ENCODE measurements around the gene PCCB.
"Not testable (repeated sequence)": the region's sequence is repeated elsewhere in the genome, so short reads cannot be mapped to it uniquely, and the experiment has no call there.

PCCB gene

GRCh38 chr3:136305879-136306278, 55.7 kb downstream of the PCCB start:
- FAIRE-seq (peak; percentile 66), DNase-seq (ENCODE audit: extremely low spot score, insufficient read length, low read depth) (no peak)

- FAIRE-seq = no peak
- no peak for DNase-seq (ENCODE audit: extremely low spot score, insufficient read length, low read depth)
Observed at GRCh38 chr3:136311261-136311660, 61.1 kb downstream of the PCCB start.

DNA sequence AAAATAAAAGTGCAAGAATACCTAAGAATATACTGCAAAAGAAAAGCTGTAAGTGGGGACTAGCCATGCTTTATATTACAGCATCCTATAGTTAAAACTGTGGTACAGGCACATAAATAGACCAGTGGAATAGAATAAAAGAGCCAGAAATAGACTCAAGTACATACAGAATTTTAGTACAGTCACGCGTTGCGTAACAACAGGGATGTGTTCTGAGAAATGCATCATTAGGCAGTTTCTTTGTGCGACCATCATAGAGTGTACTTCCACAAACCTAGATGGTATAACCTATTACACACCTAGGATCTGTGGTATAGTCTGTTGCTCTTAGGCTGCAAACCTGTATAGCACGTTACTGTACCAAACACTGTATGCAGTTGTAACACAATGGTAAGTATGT, 61.8 kb downstream of the PCCB start:
- DNase-seq (ENCODE audit: extremely low spot score, insufficient read length, low read depth) (no peak), FAIRE-seq (no peak)

- FAIRE-seq = no peak
- no peak for DNase-seq (ENCODE audit: extremely low spot score, insufficient read length, low read depth)
Observed at GRCh38 chr3:136326316-136326715, 76.2 kb downstream of the PCCB start.

- no peak for DNase-seq (ENCODE audit: extremely low spot score, insufficient read length, low read depth)
- no peak for FAIRE-seq
Observed at GRCh38 chr3:136327671-136328070, 77.5 kb downstream of the PCCB start.

- no peak for FAIRE-seq
- DNase-seq (ENCODE audit: extremely low spot score, insufficient read length, low read depth) = no peak
Observed at GRCh38 chr3:136329593-136329992, 79.5 kb downstream of the PCCB start.

DNA sequence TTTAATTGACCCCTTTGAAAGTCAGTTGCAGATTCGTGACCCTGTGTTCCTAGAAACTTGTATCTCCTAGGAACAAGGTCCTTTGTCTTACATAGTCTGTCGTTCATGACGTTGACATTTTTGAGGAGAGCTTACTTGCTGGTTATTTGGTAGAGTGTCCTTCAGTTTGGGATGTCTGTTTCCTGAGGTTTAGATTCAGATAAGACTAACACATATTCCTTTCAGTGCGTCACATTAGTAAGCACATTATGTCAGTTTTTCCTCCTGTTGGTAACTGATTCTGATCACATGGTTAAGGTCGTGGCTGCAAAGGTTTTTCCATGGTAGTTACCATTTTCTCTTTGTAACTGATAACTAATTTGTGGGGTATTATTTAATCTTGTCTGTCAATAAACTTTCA, 80.8 kb downstream of the PCCB start:
- FAIRE-seq (no peak), DNase-seq (ENCODE audit: extremely low spot score, insufficient read length, low read depth) (no peak)

- DNase-seq (ENCODE audit: extremely low spot score, insufficient read length, low read depth) = no peak
- no peak for FAIRE-seq
Observed at GRCh38 chr3:136332302-136332701, 82.2 kb downstream of the PCCB start.

- DNase-seq (ENCODE audit: extremely low spot score, insufficient read length, low read depth) (no peak), FAIRE-seq (no peak)
Observed at GRCh38 chr3:136332776-136333175, 82.6 kb downstream of the PCCB start.

DNA sequence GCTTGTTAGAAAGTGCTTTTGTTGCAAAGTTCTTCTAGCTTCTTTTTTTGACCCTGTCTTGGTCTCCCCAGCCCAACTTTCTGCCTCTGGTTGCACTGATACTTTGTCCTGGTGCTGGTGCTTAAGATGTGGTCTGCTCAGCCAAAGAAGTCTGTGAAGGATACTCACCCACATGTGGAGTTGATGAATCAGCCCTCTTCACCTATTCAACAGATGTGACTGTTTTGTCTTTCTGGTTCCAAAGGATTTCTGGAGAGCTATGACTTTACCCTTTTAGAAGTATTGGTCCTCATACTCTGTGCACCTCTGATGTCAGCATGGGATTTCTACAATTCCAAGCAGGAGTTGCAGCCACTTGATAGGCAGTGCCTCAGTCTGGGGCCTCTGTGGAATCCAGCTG, 84.1 kb downstream of the PCCB start:
- no peak for DNase-seq (ENCODE audit: extremely low spot score, insufficient read length, low read depth)
- no peak for FAIRE-seq

DNA sequence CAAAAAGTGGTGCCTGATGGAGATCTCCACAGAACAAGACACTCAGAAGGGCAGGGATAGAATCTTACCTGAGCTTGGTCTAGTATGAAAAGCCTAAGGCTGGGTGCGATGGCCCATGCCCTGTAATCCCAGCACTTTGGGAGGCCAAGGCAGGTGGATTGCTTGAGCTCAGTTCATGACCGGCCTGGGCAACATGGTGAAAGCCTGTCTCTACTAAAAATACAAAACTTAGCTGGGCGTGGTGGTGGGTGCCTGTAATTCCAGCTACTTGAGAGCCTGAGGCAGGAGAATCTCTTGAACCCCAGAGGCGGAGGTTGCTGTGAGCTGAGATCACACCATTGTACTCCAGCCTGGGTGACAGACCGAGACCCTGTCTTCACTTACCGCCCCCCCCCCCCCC, 84.6 kb downstream of the PCCB start:
- not testable (repeated sequence) for FAIRE-seq; DNase-seq (ENCODE audit: extremely low spot score, insufficient read length, low read depth)

- FAIRE-seq = no peak
- DNase-seq (ENCODE audit: extremely low spot score, insufficient read length, low read depth) = no peak
Observed at GRCh38 chr3:136336329-136337100, 86.4 kb downstream of the PCCB start.

DNA sequence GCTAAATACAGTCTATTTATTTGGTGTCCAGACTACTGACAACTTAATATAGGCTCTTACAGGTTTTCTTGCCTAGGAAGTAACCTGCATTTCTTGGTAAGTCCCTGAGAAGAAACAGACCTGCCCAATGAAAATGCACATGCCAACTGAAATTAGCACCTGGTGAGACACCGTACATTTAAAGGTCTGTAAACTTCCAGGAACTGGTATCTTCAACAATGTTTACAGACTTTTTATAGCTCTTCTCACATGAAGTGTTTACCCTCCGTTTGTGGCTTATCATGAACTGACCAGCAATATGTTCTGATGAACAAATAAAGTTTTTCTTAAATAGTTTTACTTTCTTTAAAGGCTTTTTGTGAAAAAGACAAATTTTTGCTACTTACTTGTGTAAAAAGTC, 93.3 kb downstream of the PCCB start:
- FAIRE-seq = no peak
- DNase-seq (ENCODE audit: extremely low spot score, insufficient read length, low read depth) = no peak

GRCh38 chr3:136343873-136344555, 93.9 kb downstream of the PCCB start:
- no peak for FAIRE-seq
- no peak for DNase-seq (ENCODE audit: extremely low spot score, insufficient read length, low read depth)

DNA sequence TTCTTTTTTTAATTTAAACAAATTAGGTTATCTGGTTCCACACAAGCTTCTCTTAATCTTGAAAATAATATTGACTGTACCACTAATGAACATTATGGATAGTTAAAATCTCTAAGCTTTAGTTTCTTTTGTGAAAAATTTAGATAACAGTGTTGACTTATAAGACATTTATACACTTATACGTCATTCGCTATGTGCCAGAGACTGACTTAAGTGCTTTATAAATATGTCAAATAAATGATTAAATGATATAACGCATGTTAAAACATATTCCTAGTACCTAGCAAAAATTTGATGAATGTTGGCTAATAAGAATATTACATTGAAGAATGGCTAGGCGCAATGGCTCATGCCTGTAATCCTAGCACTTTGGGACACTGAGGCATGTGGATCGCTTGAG, 96.3 kb downstream of the PCCB start:
- FAIRE-seq (no peak), DNase-seq (ENCODE audit: extremely low spot score, insufficient read length, low read depth) (no peak)

- DNase-seq (ENCODE audit: extremely low spot score, insufficient read length, low read depth) = no peak
- FAIRE-seq = no peak
Observed at GRCh38 chr3:136350132-136350531, 100.0 kb downstream of the PCCB start.

DNA sequence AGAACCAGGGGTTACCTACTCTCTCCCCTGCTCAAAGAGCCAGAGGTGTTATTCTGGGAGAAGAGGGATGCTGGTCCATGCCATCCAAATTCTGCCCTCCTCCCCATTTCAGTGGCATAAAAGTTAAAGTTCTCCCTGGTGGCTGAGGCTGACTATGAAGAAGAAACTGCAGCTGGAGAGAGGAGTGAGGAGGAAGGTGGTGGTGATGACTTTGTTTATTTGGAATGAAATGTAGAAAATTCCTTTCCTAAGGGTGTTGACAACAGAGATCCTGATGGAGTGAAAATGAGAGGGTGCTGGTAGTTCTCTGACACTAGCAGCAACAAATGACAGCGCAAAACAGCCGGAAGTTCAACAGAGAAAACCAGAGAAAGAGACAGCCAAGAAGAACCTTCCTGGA, 100.4 kb downstream of the PCCB start:
- DNase-seq (ENCODE audit: extremely low spot score, insufficient read length, low read depth) (no peak), FAIRE-seq (no peak)

- FAIRE-seq = no peak
Observed at GRCh38 chr3:136351351-136351750, 101.2 kb downstream of the PCCB start.

DNA sequence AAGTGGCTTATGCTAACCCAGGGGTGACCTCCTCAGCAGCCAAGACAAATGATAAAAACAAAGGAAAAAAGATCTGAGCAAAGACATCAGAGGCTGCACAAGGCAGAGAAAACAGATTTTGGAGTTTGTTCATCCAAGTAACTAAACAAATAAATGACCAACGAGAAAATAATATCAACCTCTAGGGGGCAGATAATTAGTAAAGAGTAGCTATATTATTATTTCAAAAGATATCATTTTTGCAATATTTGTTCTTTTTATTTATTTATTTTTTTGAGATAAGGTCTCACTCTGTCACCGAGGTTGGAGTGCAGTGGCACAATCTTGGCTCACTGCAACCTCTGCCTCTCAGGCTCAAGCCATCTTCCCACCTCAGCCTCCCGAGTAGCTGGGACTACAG, 101.8 kb downstream of the PCCB start:
- FAIRE-seq (no peak), DNase-seq (ENCODE audit: extremely low spot score, insufficient read length, low read depth) (no peak)

More at GRCh38 chr3:136351351-136351750, 101.2 kb downstream of the PCCB start:
- DNase-seq (ENCODE audit: extremely low spot score, insufficient read length, low read depth) = no peak

- peak; percentile 74 for FAIRE-seq
- peak; percentile 12 for DNase-seq (ENCODE audit: extremely low spot score, insufficient read length, low read depth)
Observed at GRCh38 chr3:136353461-136353860, 103.3 kb downstream of the PCCB start.

DNA sequence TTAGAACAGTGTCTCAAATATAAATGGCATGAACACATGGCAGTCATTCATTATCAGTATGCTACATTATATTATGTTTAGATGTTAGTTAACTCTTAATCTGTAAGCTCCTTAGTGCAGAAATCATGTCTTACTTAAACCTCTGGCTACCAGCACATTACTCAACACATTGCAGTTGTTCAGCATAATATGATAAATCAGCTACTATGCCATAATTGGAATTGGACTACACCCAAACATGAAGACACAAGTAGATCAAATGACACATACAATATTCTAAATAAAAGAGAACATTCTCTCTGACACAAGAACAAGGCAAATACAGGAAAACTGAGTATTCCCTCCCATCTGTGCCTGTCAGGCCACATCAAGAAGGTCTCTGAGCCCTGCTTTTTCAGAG, 116.1 kb downstream of the PCCB start:
- FAIRE-seq (no peak), DNase-seq (ENCODE audit: extremely low spot score, insufficient read length, low read depth) (no peak)

- not testable (repeated sequence) for FAIRE-seq; DNase-seq (ENCODE audit: extremely low spot score, insufficient read length, low read depth)
Observed at GRCh38 chr3:136375800-136376199, 125.7 kb downstream of the PCCB start.
